Body of pancreas (tissue), 4 donors: Measurements from ENCODE around the gene SLC6A20.

ENCODE experiments used
- CTCF ChIP-seq, 7 experiments: fragments of 450-650 bp in 4 of 7; fragments of 200-600 bp in 3 of 7; sonication (generic) in 3 of 7; IDR thresholded peaks; one replicate each; pipeline ENCODE4 v1.5.1; 2016 to 2019; ENCODE audit warnings: antibody characterized with exemption in 7 of 7
- POLR2A ChIP-seq, 3 donors: fragments of 450-650 bp; IDR thresholded peaks; one replicate each; pipeline ENCODE4 v1.6.1; 2016; ENCODE audit warnings: antibody characterized with exemption in 3 of 3, mild to moderate bottlenecking in 2 of 3

GRCh38 chr3:45830121-45830520, 33.8 kb upstream of the SLC6A20 start:
- TF ChIP-seq CTCF (IDR thresholded peaks at IDR 0.05), result no peak
- TF ChIP-seq POLR2A (IDR thresholded peaks at IDR 0.05), result no peak
